HG02973 (cell line): ENCODE measurements around the gene SLC9A2.

ENCODE experiments used
- ATAC-seq: cut with Tn5 transposase; IDR thresholded peaks from one replicate; pipeline ENCODE4 v1.9.1; 2021; ENCODE audit warnings: moderate library complexity; ENCODE audit not compliant: unreplicated experiment

The SLC9A2 gene

DNA sequence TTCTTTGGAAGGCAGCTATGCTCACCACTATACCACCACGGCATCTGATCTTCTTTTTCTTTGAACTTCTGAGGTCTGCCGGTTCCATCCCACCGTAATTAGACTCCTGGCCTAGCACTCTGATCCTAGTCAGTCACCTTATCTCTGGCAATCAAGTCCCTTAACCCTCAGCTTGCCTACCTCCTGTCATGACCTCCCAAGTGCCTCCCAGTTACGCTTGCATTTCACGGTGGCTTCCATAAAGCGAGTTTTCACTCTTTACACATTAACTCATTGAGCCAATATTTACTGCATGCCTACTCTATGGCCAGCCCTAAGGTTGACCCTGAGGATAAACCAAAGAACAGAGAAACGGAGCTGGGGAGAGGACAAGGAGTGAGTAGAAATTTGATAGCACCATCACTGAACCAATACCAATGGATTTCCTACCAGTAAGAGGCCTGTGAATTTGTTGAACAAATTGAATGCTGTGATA is 104.7 kb downstream of the SLC9A2 start:
- no peak for ATAC-seq

DNA sequence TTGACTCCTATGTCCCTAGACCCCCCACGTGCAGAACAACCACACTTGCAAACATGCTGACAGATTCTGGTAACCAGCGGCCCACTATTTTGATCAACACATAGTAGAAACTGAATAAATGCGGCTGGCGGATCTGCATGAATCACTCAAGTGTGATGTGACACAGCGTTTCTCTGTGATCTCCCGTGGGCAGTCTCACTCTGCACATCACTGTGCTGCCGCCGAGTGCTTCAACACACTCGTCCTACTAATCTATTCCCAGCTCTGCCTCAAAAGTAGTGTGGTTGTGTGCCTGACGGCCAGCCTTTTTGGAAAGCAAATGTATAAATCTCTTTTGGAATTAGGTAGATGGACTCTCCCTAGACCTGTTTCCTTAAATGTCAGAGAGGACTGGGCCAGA is 105.2 kb downstream of the SLC9A2 start:
- no peak for ATAC-seq

DNA sequence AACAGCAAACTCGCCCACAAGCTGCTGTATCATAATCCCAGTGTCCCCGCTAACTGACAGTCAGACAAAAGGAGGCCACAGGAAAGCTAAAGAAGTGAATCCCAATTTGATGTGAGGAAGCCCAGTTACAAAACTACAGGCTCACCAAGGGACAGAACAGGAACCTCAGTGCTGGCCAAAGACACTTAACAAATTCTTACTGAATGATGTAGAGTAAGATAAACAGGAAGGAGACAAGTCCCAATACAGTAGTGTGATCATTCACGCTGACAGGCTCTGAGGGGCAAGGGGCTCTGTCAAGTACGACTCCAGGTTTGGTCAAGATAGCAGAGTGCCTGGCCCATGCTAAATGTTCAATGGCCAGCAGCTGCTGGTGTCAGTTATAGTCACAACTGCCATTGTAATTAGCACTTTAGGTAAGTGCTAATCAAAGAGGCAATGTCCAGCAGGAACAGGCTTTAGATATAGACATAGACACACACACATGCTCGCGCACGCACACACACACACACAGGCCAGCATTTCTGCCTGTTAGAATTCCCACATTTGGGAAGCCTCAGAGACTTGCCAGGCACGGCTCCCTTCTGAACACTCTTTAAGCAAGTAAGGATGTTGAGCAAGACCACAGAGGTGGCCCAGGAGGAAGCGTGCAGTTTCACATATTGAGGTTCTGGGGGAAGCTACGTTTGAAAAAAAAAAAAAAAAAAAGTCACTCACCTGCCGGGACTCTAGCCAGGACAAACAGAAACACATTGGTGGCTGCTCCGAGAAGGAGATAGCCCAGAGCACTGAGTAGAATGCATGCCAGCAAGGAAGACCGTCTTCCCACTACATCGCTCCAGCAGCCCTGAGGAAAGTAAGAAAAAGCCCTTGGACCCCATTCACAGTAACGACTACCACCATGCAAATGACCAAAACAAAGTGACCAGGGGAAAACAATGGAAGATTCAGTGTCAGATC is 107.1 kb downstream of the SLC9A2 start:
- ATAC-seq = no peak

DNA sequence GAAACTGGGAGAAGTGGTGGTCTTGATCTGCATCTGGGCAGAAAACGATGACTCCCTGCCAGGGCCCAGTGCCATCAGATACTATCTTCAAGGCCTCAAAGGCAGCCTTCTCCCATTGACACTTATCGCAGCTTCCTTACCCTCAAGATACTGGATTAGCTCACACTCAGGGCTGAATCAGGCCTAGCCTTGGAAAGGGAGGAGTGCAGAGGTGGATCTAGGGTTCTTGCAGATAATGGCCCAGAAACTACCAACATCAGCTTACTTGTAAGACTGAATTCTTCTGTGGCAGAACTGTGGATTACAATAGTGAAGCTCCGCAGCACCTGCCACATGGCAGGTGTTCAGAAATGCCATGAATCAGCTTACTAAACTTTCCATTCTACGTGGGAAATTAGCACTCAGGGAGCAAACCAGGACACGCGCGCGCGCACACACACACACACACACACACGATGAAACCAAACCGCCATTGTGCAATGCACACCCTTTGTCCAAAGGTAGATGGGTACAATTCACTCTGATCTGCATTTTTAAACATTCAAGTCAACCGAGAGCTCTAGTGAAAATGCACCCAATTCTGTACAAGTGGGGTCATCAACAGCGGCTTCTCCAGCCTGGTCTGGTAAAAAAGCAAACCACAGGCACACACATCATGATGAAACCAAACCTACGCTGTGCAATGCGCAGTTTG is 116.2 kb downstream of the SLC9A2 start:
- ATAC-seq = no peak

DNA sequence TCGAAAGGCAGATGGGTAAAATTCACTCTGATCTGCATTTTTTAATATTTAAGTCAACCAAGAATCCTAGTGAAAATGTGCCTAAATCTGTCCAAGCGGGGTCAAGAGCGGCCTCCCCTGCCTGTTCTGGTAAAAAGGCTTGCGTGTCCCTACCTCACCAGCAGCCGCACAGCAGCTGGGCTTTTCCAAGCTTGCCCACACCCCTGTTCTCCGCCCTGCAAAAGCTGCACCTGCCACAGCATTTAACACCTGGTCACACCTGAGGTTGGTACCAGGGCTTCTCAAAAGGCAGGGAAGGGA is 116.7 kb downstream of the SLC9A2 start:
- peak; percentile 16 for ATAC-seq

DNA sequence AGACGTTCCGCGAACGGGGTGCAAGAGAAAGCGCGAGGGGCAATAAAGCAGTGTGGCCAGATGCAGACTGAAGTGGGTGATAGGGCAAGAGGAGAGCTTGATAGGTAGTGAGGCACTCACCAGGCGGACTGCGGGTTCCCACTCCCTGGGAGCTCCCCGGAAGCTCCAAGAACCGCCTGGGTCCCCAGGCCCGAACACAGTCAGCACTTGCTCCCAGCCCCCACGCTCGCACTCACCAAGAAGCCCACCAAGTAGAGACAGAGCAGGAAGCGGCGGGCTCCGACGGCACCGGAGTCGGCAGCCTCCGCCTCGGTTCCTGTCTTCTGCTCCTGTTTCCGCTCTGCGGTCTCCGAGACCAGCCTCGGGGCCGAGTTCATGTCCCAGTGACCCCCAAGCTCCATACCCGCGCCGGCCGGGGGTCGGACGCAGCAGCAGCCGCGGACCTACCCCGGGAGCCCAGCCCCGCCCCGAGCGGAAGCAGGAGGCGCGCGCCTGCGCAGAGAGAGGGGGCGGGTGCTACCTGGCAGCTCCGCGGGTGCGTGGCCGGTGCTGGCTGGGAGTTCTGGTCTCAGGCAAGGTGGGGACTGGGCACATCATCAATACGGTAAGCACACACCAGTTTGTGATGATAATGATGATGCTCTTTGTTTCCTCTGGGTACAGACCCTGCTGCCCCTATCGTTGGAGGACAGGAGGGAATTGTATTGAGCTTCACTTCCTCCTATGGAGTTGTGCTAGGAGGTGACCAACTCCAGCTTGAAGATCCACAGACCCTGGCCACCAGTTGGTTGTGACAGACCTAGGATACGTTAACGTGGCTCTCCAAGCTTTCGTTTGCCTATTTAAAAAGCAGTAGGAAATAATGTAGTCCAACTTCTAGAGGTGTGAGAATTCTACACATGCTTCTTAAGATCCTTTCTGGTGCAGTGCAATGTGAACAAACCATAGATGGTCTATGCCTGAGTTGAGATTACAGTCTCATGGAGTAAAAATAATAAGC is 117.4 kb downstream of the SLC9A2 start:
- ATAC-seq = peak; percentile 88

DNA sequence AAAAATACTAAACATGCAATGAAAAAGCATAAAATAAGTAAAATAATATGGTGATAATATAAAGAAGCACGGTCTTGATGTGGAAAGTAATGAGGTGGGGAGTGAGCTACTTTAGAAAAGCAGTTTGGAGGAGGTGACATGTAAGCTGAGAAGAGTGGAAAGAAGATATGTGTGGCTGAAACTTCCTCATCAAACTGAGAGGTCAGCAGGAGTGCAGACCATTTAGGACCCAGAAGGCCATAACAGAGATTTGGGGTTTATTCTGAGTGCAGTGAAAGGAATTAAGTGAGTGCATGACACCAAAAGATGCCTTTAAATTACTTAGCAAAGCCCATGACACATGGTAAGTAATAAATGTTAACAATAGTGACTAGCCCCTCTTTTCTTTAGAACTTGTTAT is 118.1 kb downstream of the SLC9A2 start:
- peak; percentile 49 for ATAC-seq

DNA sequence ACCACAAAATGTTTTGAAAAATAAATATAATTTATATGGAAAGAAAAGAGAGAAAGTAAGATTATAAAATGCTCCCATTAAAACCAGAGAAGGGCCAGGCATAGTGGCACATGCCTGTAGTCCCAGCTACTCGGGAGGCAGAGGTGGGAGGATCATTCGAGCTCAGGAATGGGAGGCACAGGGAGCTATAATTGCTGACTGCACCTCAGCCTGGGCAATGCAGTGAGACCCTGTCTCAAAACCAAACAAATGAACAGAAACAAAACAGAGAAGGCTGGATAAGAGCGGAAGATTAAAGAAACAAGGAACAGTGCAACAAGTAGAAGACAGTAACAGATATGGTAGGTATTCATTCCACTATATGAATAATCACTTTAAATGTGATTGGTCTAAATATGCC is 123.9 kb downstream of the SLC9A2 start:
- no peak for ATAC-seq

DNA sequence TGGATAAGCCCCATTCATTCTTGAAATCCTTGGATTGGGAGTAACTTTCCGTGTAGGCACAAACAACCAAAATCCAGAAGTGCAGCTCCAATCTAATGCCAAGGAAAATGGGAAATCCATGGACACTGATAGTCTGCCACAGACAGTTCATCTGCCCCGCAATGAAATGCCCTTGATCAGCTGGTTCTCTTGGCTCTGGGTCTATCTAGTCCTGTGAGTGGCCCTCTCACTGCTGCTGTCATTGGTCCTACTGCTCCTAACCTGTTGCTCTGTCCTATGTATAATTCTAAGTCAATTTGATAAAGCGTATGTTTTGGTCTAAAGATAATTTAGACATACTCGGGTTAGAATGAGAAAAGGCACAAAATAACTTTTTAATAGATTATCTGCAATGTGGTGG is 128.8 kb downstream of the SLC9A2 start:
- no peak for ATAC-seq

DNA sequence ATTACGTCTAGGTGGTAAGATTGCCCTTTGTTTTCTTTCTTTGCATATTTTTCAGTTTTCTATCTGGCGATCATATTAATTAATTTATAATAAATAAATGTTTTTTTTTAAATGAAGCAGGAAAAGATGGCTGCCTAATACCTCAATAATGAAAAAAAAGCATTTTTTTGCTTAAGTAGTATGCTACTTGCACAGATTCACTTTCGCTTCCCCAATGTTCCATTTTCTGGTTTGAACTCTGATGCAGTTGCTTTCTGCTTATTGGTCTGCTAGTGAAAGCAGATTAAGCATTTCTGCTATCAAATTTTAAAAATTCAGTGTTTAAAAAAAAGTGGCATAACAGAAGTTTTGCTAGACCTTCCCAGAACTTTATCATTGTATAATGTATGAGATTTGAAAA is 130.6 kb downstream of the SLC9A2 start:
- ATAC-seq = peak; percentile 77

DNA sequence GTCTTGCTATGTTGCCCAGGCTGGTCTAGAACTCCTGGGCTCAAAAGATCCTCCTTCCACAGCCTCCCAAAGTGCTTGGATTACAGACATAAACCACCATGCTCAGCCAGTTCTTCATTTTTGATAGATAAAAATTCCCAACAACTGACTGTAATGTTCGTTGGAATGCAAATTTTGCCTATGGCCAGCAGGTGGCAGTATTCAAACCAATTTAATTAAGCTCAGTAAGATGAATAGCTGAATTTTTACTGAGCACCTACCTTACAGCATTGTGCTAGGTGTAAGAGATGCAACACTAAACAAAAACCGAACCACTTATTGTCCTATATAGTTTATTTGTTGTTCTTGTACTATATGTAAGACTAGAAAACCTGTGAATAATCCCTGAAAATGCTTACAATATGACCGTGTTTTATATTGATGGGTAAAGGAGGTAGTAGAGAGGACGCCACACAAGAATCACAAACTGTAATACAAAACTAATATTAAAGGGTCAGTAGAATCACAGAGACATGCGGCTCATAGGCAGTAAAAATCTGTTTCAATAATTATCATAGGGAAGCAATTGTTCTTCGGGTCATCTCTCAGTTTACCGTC is 134.3 kb downstream of the SLC9A2 start:
- ATAC-seq = peak; percentile 54

DNA sequence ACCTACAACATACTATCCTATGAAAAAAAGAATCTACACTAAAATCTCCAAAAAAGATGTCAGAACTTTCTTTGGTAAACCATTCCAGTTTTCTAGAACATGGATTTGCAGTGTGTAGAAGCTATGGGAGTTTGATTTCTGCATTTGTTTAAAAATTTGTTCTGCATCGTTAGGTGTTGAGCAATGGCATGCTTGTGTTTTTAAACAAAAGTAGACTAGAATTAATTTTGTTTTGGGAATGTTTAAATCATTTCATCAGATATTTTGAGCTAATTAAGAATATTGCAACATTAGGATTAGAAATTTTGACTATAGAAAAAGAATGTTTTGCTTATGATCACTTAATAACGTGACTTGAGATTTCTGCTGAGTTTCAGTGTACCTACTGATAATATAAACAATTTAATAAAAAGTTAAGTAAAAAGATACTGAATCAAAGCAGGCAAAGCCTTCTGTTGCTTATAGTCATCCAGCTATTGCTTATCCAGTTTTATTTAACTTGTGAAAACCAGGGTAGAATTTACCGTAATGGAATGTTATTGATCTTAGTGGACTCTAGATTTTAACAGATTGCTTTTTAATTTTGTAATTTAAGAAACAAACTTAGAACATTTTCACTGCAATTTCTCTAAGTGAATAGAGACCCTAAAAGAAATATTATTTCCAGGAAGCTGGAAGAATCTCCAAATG is 135.2 kb downstream of the SLC9A2 start:
- no peak for ATAC-seq

DNA sequence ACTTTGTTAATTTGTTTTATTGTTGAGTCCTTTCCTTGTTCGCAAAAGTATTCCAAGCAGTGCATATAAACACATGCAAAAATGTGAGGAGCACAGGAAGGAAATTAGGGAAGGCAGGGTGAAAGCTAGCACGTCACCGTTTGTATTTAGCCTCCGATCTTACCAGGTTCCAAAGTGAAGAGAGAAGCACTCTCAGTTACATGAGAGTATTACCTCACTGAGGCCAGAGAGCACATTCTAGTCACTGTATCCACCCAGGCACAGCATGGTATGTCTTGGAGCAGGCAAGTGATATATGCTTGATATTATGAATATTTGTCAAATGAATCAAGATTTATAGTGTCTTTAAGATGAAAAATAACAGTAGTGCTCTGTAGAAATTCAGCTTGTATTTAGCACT is 135.9 kb downstream of the SLC9A2 start:
- ATAC-seq = no peak

DNA sequence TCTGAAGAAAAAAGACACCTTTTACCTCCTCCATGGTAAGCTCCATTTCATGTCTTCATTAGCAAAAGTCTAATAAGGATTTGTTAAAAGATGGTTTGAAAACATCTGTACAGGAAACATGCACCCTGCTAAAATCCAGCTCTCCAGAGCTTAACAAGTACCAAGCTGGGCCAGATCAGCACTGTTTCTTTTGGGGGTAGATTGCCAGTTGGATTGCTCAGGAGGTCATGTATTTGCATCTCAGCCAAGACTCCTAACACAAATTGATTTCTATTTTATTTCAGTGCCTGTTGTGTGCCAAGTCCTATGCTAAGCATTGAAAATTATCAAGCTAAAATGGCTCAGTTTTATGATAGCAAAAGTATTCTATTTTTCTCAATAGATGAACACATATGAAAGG is 139.1 kb downstream of the SLC9A2 start:
- ATAC-seq = no peak
